ENCODE measurements around the gene CCDC50. TPM values are rescaled to one million over a fixed set of nuclear protein-coding genes. Genes with fewer than 3 reads are reported as not detected.

CCDC50 gene
- total RNA-seq, 1 donor from 2014 or later, result 89.9 TPM

- Mint-ChIP-seq H3K9me3 (ENCODE audit: unreplicated experiment) (no peaks in the 10 kb centered on the region), H3K27me3 (ENCODE audit: low read depth, unreplicated experiment) (no peaks in the 10 kb centered on the region), H3K4me1 (ENCODE audit: low read depth, unreplicated experiment) (peaks cover 32% of the 10 kb centered on the region), H3K4me3 (ENCODE audit: unreplicated experiment) (no peak overlapping the region), H3K27ac (ENCODE audit: unreplicated experiment) (no peak overlapping the region), H3K36me3 (ENCODE audit: low read depth, unreplicated experiment) (peaks cover 22% of the 10 kb centered on the region)
- Histone ChIP-seq H3K27me3 (ENCODE audit: insufficient read depth, low read length) (no peaks in the 10 kb centered on the region), H3K27ac (ENCODE audit: low read depth, low read length) (no peak overlapping the region), H4K20me1 (ENCODE audit: insufficient read depth, low read length) (no peaks in the 10 kb centered on the region), H3K4me3 (ENCODE audit: insufficient read depth, low read depth, low read length) (no peak overlapping the region), H3K79me2 (ENCODE audit: insufficient read depth, low read length) (peaks cover 57% of the 10 kb centered on the region), H3K36me3 (ENCODE audit: insufficient read depth, low read length) (peaks cover 54% of the 10 kb centered on the region), H3K4me1 (ENCODE audit: insufficient read depth, low read length) (peaks cover under 1% of the 10 kb centered on the region), H3K4me2 (ENCODE audit: low read length) (no peak overlapping the region), H2AFZ (ENCODE audit: low read depth, low read length) (no peak overlapping the region), H3K9me3 (ENCODE audit: insufficient read depth, low read depth, low read length) (no peaks in the 10 kb centered on the region), H3K9ac (ENCODE audit: low read length) (no peak overlapping the region)
- no peak for DNase-seq (ENCODE audit: low read depth)
- no peak for TF ChIP-seq EZH2 (IDR thresholded peaks at IDR 0.05; ENCODE audit: insufficient read depth, low read length)
- TF ChIP-seq, protein P1, sequence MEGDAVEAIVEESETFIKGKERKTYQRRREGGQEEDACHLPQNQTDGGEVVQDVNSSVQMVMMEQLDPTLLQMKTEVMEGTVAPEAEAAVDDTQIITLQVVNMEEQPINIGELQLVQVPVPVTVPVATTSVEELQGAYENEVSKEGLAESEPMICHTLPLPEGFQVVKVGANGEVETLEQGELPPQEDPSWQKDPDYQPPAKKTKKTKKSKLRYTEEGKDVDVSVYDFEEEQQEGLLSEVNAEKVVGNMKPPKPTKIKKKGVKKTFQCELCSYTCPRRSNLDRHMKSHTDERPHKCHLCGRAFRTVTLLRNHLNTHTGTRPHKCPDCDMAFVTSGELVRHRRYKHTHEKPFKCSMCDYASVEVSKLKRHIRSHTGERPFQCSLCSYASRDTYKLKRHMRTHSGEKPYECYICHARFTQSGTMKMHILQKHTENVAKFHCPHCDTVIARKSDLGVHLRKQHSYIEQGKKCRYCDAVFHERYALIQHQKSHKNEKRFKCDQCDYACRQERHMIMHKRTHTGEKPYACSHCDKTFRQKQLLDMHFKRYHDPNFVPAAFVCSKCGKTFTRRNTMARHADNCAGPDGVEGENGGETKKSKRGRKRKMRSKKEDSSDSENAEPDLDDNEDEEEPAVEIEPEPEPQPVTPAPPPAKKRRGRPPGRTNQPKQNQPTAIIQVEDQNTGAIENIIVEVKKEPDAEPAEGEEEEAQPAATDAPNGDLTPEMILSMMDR (IDR thresholded peaks at IDR 0.05; ENCODE audit: insufficient read depth, low read depth, low read length), result no peak
- no peak for FAIRE-seq
These were observed 33.4 kb downstream of the CCDC50 start for GRCh38 chr3:191362524-191363090.

GRCh38 chr3:191363221-191363620 is 34.0 kb downstream of the CCDC50 start:
- H3K4me3 ChIP-seq (ENCODE audit: insufficient read depth, low read depth, low read length), result no peak overlapping the region
- peaks cover 50% of the 10 kb centered on the region for H3K36me3 ChIP-seq (ENCODE audit: insufficient read depth, low read length)
- H2AFZ ChIP-seq (ENCODE audit: low read depth, low read length), result no peak overlapping the region
- peaks cover 52% of the 10 kb centered on the region for H3K79me2 ChIP-seq (ENCODE audit: insufficient read depth, low read length)
- Mint-ChIP-seq H3K27me3 (ENCODE audit: low read depth, unreplicated experiment) (no peaks in the 10 kb centered on the region), H3K9me3 (ENCODE audit: unreplicated experiment) (no peaks in the 10 kb centered on the region), H3K4me3 (ENCODE audit: unreplicated experiment) (no peak overlapping the region), H3K4me1 (ENCODE audit: low read depth, unreplicated experiment) (peaks cover 26% of the 10 kb centered on the region), H3K27ac (ENCODE audit: unreplicated experiment) (no peak overlapping the region), H3K36me3 (ENCODE audit: low read depth, unreplicated experiment) (peaks cover 22% of the 10 kb centered on the region)
- no peaks in the 10 kb centered on the region for H3K27me3 ChIP-seq (ENCODE audit: insufficient read depth, low read length)
- FAIRE-seq, result peak; percentile 20
- H3K9me3 ChIP-seq (ENCODE audit: insufficient read depth, low read depth, low read length), result no peaks in the 10 kb centered on the region
- no peak for TF ChIP-seq EZH2 (IDR thresholded peaks at IDR 0.05; ENCODE audit: insufficient read depth, low read length)
- TF ChIP-seq, protein P1 (IDR thresholded peaks at IDR 0.05; ENCODE audit: insufficient read depth, low read depth, low read length), result no peak
- H4K20me1 ChIP-seq (ENCODE audit: insufficient read depth, low read length), result no peaks in the 10 kb centered on the region
- no peak overlapping the region for H3K9ac ChIP-seq (ENCODE audit: low read length)
- H3K27ac ChIP-seq (ENCODE audit: low read depth, low read length), result no peak overlapping the region
- H3K4me2 ChIP-seq (ENCODE audit: low read length), result no peak overlapping the region
- DNase-seq (ENCODE audit: low read depth), result no peak
- H3K4me1 ChIP-seq (ENCODE audit: insufficient read depth, low read length), result no peaks in the 10 kb centered on the region

GRCh38 chr3:191366675-191367074 is 37.5 kb downstream of the CCDC50 start:
- no peaks in the 10 kb centered on the region for H3K27me3 Mint-ChIP-seq (ENCODE audit: low read depth, unreplicated experiment)
- no peak for TF ChIP-seq EZH2 (IDR thresholded peaks at IDR 0.05; ENCODE audit: insufficient read depth, low read length)
- no peak overlapping the region for H3K27ac Mint-ChIP-seq (ENCODE audit: unreplicated experiment)
- Histone ChIP-seq H3K4me3 (ENCODE audit: insufficient read depth, low read depth, low read length) (no peak overlapping the region), H3K4me2 (ENCODE audit: low read length) (peak overlapping the region; percentile 25), H2AFZ (ENCODE audit: low read depth, low read length) (no peak overlapping the region), H3K27me3 (ENCODE audit: insufficient read depth, low read length) (no peaks in the 10 kb centered on the region), H3K9ac (ENCODE audit: low read length) (no peak overlapping the region), H3K27ac (ENCODE audit: low read depth, low read length) (no peak overlapping the region), H3K36me3 (ENCODE audit: insufficient read depth, low read length) (peaks cover 35% of the 10 kb centered on the region), H3K9me3 (ENCODE audit: insufficient read depth, low read depth, low read length) (no peaks in the 10 kb centered on the region), H3K79me2 (ENCODE audit: insufficient read depth, low read length) (peaks cover 19% of the 10 kb centered on the region), H4K20me1 (ENCODE audit: insufficient read depth, low read length) (no peaks in the 10 kb centered on the region), H3K4me1 (ENCODE audit: insufficient read depth, low read length) (no peaks in the 10 kb centered on the region)
- DNase-seq (ENCODE audit: low read depth) (peak; percentile 49), FAIRE-seq (peak; percentile 72)
- H3K4me1 Mint-ChIP-seq (ENCODE audit: low read depth, unreplicated experiment), result peaks cover 6% of the 10 kb centered on the region
- H3K9me3 Mint-ChIP-seq (ENCODE audit: unreplicated experiment), result no peaks in the 10 kb centered on the region
- H3K36me3 Mint-ChIP-seq (ENCODE audit: low read depth, unreplicated experiment), result peaks cover 17% of the 10 kb centered on the region
- H3K4me3 Mint-ChIP-seq (ENCODE audit: unreplicated experiment), result no peak overlapping the region
